Muscle layer of colon (tissue), 2 donors: Measurements from ENCODE around the gene H2BK1.

Experiments
- H3K27ac ChIP-seq: one replicate; pipeline ENCODE4 v1.7.0; 2013; ENCODE audit warnings: low read depth, mild to moderate bottlenecking, low read length, moderate library complexity
- H3K27me3 ChIP-seq, 2 donors: one replicate each; pipeline ENCODE4 v1.7.0; 2013; ENCODE audit warnings: low read length in 2 of 2, mild to moderate bottlenecking in 2 of 2; ENCODE audit not compliant: insufficient read depth in 2 of 2, control insufficient read depth in 1 of 2
- H3K36me3 ChIP-seq: one replicate; pipeline ENCODE4 v1.7.0; 2013; ENCODE audit warnings: mild to moderate bottlenecking, low read length; ENCODE audit not compliant: insufficient read depth
- H3K4me1 ChIP-seq: one replicate; pipeline ENCODE4 v1.7.0; 2013; ENCODE audit warnings: mild to moderate bottlenecking, low read length; ENCODE audit not compliant: insufficient read depth
- H3K4me3 ChIP-seq, 2 donors: one replicate each; pipeline ENCODE4 v1.7.0; 2013; ENCODE audit warnings: low read length in 2 of 2, low read depth in 1 of 2, mild to moderate bottlenecking in 1 of 2, moderate library complexity in 1 of 2
- H3K9ac ChIP-seq: one replicate; pipeline ENCODE4 v1.7.0; 2013; ENCODE audit warnings: low read length
- H3K9me3 ChIP-seq: one replicate; pipeline ENCODE4 v1.7.0; 2013; ENCODE audit warnings: mild to moderate bottlenecking, low read length
- donor health status: abdominal sarcoma.
- donor health status: Adenocarcinoma of cecum.

H2BK1 gene

GRCh38 chr7:151238190-151238810 is 28.0 kb upstream of the H2BK1 start:
- Histone ChIP-seq H3K4me3 (no peak overlapping the region), H3K9me3 (no peaks in the 10 kb centered on the region), H3K9ac (no peak overlapping the region), H3K27me3 (no peaks in the 10 kb centered on the region), H3K4me1 (peaks cover 9% of the 10 kb centered on the region), H3K27ac (no peak overlapping the region), H3K36me3 (peaks cover 60% of the 10 kb centered on the region)

GRCh38 chr7:151237244-151238189 is 27.2 kb upstream of the H2BK1 start:
- Histone ChIP-seq H3K27me3 (no peaks in the 10 kb centered on the region), H3K4me3 (no peak overlapping the region), H3K9ac (no peak overlapping the region), H3K4me1 (peaks cover 10% of the 10 kb centered on the region), H3K9me3 (no peaks in the 10 kb centered on the region), H3K27ac (no peak overlapping the region), H3K36me3 (peaks cover 56% of the 10 kb centered on the region)

DNA sequence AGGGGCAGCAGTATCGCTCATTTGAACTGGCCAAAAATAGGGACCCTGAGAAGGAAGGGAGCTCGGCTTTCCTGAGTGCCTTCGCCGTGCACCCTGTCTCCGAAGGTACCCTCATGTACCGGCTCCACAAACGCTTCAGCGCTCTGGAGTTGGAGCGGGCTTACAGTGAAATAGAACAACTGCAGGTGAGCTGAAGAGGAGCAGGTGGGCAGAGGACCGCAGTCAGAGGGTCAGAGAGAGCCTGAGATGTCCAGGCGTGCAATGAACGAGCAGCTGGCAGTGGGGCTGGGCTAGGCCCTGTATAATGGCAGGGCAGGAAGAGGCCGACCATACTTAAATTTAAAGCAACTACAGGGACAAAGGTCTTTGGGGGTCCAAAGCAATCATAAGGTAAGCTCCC is 26.1 kb upstream of the H2BK1 start:
- Histone ChIP-seq H3K27ac (no peak overlapping the region), H3K4me1 (peaks cover 17% of the 10 kb centered on the region), H3K36me3 (peaks cover 46% of the 10 kb centered on the region), H3K4me3 (no peak overlapping the region), H3K9me3 (no peaks in the 10 kb centered on the region), H3K9ac (no peak overlapping the region), H3K27me3 (no peaks in the 10 kb centered on the region)

DNA sequence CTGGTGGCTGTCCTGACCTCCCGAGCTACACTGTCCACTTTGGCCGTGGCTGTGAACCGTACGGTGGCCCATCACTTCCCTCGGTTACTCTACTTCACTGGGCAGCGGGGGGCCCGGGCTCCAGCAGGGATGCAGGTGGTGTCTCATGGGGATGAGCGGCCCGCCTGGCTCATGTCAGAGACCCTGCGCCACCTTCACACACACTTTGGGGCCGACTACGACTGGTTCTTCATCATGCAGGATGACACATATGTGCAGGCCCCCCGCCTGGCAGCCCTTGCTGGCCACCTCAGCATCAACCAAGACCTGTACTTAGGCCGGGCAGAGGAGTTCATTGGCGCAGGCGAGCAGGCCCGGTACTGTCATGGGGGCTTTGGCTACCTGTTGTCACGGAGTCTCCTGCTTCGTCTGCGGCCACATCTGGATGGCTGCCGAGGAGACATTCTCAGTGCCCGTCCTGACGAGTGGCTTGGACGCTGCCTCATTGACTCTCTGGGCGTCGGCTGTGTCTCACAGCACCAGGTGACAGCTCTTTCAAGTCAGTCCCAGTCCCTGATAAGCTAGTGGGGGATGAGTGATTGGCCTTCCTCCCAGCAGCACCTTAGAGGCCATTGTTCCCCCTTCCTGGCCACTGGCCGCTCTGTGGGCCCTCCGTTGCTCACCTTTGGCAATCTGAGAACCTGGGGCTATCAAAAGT is 25.0 kb upstream of the H2BK1 start:
- H3K9ac ChIP-seq: no peak overlapping the region
- peaks cover 40% of the 10 kb centered on the region for H3K36me3 ChIP-seq
- peaks cover 17% of the 10 kb centered on the region for H3K4me1 ChIP-seq

GRCh38 chr7:151233804-151234203 is 23.5 kb upstream of the H2BK1 start:
- Histone ChIP-seq H3K36me3 (peaks cover 26% of the 10 kb centered on the region), H3K9me3 (no peaks in the 10 kb centered on the region), H3K4me3 (peak overlapping the region in 1 of 2 donors; percentile 84), H3K4me1 (peaks cover 17% of the 10 kb centered on the region), H3K27me3 (no peaks in the 10 kb centered on the region), H3K9ac (no peak overlapping the region), H3K27ac (no peak overlapping the region)

More for the DNA sequence above, 25.0 kb upstream of the H2BK1 start:
- Histone ChIP-seq H3K27me3 (no peaks in the 10 kb centered on the region), H3K27ac (no peak overlapping the region), H3K4me3 (no peak overlapping the region), H3K9me3 (no peaks in the 10 kb centered on the region)

DNA sequence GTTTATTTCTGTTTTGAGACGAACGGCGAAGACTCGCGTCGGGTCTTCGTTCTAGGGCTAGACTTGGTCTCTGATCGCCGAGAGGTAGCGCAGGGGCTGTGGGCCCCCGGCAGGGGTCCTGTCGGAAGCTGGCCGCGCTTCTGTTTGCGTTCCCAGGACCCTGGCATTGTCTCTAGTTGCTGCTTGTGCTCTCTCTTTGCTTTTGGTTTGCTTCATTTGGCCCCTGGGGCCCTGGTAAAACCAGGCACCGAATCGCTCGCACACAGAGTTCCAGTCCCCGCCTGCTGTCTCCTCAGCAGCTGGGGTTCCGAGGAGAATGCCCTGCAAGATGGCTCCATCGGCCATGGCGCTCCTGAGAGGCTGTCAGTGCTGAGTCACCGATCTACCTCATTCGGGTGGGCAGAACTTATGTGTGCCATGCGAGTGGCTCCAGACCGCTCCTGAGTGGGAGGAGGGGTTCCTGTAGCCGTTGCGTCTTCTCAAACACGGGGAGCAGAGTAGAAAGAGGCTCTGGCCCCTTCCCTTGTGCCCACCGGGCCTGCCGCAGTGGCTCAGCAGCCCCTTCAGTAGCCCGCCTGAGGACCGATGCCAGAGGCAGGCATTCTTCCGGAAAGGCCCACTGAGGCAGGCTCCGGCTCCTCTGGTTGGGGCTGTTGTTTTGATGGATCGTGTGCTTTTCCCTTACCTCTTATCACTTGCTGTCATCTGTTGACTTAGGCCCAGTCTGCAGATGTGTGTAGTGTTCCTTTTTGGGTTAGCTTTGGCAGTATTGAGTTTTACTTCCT is 22.8 kb upstream of the H2BK1 start:
- no peaks in the 10 kb centered on the region for H3K9me3 ChIP-seq
- H3K36me3 ChIP-seq: peaks cover 19% of the 10 kb centered on the region
- H3K27me3 ChIP-seq: no peaks in the 10 kb centered on the region
- peaks cover 19% of the 10 kb centered on the region for H3K4me1 ChIP-seq
- peak overlapping the region; percentile 50 for H3K27ac ChIP-seq
- H3K4me3 ChIP-seq: peak overlapping the region; percentile 84 to 86
- H3K9ac ChIP-seq: peak overlapping the region; percentile 54

DNA sequence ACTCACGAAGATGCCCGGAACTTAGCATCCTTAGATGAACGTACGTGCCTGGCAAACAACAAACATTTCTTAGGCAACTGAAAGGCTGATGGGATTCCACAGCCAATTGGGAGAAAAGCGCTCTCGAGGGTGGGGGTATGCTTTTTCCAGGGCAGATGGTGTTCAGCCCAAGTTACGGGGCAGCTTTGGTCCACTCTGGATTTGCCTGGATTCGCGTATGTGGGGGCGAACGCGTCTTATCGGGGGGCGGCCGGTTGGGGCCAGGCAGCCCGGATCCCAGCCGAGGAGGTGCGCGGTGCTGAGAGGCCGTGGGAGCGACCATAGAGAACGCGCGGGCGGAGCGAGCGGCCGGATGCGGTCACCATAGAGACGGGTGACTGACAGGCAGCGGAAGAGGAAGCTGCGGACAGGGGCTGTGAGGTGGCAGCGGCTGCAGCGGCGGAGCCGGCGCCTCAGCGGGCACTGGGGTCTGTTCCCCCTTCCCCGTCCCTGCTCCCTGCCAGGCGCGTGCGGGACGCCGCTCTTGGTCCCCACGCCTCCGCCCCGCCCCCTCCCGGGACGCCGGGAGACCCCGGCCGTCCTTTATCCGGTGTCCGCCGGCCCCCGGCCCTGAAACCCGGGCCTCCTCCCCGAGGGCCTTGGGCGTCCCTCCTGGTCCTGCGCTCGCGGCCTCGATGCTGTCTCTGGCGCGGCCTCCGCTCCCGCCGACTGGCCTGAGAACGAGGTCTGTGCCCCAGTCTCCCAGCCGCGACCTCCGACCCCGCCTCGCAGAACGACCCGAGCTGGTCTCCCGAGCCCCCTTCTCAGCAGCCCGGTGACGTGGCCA is 22.0 kb upstream of the H2BK1 start, which contains the start of gene CHPF2:
Gene CHPF2, plus strand, starts transcription at position 393 of the 826 bp plus-strand sequence. CDS start 1,529 bp downstream, outside the sequence.
- H3K36me3 ChIP-seq: peaks cover 12% of the 10 kb centered on the region
- H3K4me3 ChIP-seq: peak within 1 kb of the TSS; percentile 84 to 86
- H3K27me3 ChIP-seq: no peaks in the 10 kb centered on the region
- peaks cover 24% of the 10 kb centered on the region for H3K4me1 ChIP-seq
- no peaks in the 10 kb centered on the region for H3K9me3 ChIP-seq
- peak within 1 kb of the TSS; percentile 72 for H3K9ac ChIP-seq
- H3K27ac ChIP-seq: peak within 1 kb of the TSS; percentile 50

DNA sequence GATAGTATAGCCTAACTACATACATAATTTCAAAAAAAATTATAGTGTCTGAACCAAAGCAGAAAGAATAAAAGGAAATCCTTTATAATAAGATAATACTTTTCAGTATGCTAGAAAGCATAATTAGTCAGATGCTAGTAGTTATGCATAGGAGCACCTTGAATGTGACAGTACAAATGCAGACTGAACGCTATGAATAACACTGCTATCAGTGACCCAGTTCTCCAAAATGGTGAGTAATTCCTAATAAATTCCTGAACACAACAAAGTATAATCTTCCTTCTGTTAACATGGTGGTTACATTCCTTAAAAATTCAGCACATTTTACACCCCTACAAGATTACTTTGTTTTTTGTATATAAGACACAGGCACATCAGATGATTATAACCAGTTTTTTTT is 20.8 kb upstream of the H2BK1 start:
- H3K27me3 ChIP-seq: no peaks in the 10 kb centered on the region
- H3K27ac ChIP-seq: no peak overlapping the region
- no peaks in the 10 kb centered on the region for H3K9me3 ChIP-seq
- no peak overlapping the region for H3K4me3 ChIP-seq
- no peak overlapping the region for H3K9ac ChIP-seq
- H3K36me3 ChIP-seq: peaks cover 8% of the 10 kb centered on the region
- peaks cover 29% of the 10 kb centered on the region for H3K4me1 ChIP-seq

GRCh38 chr7:151229249-151229648 is 19.0 kb upstream of the H2BK1 start:
- Histone ChIP-seq H3K9ac (no peak overlapping the region), H3K27me3 (no peaks in the 10 kb centered on the region), H3K4me1 (peaks cover 38% of the 10 kb centered on the region), H3K27ac (no peak overlapping the region), H3K9me3 (no peaks in the 10 kb centered on the region), H3K36me3 (peaks cover 9% of the 10 kb centered on the region), H3K4me3 (no peak overlapping the region)
